ENCODE measurements around the gene SCD5.

Gene SCD5

DNA sequence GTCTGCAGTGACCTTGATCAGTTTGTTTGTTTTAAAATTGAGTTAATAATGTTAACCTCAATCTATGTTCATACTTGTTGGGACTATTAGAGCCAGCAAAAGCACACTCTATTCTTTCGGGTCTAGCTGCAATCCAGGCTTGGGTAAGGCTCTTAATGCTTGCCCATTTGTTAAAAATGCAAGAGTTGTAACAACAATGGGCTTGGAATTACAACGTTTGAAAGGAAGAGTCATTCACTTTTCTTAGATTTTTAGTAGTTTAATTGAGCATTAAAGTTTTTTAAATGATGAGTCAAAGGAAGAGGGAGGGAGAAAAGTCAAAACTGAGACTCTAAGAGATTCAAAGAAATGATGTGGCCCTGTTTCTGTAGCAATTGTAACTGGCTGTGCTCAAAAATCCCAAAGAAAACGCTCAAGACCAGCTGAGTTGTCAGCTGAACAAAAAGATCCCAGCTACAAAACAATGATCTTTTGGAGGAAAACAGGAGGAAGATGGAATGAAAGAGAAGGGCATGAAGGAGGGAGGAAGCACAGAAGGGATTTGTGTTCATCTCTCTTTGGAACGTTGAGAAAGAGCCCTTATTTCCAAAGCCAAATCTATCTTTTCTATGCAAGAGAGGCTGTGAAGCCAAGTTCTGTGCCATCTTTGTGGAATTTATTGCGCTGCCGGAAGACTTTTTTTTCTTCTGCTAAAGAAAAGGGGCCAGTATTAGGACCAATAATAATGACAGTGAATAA is 5.5 kb downstream of the SCD5 start:
- DNase-seq = no peak

DNA sequence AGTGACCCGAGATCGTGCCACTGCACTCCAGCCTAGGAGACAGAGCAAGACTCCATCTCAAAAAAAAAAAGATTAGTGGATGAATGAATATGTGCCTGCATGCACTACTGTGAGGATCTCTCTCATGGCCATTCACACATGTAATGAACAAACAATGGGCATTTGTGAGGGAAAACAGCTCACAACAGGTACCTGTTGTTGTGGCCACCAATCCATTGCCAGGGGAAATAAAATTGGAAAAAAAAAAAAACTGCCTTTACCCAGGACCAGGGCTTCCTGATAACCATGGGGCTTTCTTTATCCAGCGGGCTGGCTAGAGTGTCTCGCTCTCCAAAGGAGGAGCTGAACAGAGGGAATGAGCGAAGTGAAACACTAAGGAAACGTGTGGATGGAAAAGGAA is 7.4 kb downstream of the SCD5 start:
- no peak for DNase-seq

DNA sequence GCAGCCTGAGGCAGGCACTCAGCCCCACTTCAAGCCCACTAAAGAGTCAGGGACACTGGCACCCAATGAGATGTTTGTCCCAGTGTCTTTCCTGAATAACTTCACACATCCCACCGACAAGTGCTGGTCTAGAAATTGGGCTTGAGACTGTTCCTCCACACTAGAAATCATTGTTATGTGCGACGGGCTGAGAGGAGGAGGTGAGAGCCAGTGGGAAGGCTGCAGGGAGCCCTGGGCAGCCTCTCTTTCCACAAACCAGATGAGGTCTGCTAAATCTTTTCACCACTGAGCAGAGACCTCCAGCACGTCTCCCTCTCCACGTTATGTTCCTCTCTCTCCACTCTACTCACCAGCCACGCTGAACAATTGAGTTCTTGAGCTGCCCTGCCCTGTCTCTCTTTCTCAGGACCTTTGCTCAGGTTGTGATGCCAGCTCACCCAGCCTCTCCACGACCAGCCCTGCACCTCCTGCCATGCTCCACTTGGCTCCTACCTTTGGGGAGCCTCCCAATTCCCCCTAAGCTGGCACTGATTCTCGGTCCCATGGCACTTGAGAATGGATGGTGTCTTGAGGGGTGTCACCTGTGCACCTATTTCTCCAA is 8.4 kb downstream of the SCD5 start:
- DNase-seq = no peak

DNA sequence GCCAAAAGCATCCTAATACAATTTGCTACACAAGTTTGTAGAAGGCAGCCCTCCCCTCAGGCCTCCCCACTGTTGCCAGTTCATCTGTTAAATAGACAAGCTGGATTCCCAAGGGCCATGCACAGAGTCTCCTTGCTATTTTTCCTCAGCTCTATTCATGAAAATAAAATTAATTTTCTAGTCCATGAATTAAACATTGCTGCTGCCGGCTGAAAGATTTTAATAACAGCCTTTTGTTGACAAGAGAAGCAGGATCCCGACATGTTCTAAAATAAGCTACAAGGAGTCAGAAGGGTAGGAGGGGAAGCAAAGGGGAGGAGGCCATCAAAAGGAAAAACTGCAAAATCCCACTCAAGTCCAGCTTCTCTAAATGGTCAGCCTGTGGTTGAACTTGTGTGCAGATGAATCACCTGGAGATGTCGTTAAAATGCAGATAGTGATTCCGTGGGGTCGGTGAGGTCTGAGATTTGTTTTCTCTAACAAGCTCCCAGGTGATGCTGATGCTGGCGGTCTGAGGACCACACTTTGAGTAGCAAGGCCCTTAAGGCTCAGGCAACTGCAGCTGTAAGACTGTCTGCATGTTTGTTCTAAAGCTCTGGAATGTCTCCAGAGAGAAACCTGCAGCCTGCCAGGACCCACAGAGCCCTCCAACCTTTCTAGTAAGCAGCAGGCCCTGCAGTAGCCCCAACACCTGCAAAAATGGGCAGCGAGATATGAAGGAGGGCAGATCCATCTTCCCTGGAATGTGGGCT is 9.4 kb downstream of the SCD5 start:
- DNase-seq = no peak

DNA sequence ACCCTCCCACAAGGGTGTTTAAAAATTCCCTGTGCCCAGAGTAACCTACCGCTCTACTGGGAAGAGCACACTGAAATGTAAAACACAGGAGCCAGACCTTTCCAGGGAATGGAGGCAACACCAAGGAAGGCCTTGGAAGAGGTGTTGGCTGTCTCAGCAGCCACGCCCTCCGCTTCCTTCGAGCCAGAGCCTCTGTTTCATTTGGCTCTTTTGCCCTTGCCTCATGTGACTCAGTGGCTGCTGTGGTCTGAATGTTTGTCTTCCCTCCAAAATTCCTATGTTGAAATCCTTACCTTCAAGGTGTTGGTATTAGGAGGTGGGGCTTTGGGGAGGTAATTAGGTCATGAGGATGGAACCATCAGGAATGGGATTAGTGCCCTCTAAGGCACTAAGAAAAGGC is 11.3 kb downstream of the SCD5 start:
- no peak for DNase-seq

DNA sequence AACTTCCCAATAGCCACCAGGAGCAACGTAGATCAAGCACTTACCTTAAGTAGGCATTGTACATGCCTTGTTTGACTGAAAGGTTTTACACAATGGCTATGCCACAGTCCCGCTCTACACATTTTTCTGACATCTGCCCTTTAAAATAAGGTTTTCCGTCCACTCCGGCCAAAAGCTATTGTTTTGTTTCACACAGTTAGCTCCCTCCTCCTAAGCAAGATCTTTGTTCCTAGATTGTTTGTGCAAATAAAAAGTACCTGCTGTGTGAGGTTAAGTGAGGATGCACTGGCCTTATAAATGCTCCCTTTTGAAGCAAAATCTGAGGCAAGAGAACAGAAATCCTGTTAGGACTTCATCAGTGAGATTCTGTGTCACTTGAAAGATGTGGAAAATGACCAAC is 11.8 kb downstream of the SCD5 start:
- DNase-seq = no peak

DNA sequence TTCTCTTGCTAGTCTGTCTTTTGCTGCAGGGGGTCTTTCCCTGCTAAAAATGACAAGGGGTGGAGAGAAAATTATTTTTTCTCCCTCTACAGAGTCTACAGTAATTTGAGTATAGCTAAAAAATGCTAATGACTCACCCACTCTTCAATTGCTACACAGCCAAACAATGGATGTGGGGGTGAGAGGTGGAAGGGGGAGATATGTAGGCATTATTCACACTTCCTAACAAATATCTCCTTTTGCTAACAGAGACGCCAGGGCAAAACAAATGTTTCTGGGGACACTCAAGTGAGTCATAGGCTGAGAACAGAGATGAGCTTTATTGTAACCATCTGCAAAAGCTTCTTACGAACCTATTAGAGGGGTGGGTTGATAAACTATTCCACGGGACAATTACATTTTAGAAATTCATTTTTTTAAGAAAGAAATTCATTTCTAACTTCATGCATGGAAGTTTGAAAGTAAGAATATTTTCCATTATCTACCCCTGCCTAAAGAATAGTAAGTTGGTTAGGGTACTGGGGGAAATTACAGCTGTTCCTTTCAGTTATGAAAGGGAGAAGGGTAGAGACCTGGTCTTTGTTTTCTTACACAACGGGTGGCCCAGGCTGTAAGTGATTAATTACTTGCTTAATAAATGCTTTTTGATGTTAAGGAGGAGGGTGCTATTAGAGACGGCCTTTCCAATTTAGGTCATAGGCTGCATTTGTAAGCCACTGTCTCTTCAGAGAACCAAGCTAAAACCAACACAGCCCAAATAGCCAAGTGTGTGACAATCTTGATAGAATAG is 12.8 kb downstream of the SCD5 start:
- DNase-seq = no peak

DNA sequence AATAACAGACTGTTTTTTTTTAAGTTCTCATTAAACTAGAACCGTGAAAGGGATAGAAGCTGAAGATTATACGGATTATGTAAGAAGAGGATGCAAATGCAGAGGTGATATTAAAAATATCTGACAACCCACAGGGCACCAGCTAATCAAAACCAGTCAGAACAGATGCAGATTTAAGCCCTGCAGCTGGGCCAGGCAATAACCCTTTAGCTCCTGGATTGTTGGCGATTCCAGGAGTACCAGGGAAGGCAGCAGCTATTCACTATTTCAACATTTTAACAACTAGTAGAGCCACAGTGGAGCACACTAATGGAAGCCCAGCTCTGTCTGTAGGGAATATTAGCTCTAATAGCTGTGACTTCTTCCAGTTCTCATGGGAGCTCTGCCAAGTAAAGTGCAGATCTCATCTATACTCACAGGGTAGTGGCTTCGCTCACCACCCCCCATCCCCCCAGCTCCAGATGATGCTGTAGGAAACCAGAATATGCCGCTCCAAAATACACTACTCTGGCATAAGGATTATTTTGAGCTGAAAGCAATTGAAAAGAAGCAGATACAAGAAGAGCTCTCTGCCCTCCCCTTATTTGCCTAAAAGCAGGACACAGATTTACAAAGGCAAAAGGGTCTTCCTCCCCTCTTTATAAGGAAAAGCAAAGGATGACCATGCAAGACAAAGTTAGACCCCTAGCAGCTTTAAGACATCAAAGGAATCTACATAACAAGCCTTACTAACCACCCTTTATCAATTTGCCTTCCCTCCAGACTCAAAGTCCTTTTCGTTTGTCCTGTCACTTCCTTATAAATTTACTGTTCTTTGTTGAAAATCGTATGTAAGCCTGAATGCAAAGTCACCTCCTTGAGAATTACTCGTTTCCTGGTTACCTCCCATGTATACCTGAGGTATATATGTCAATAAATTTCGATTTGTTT is 13.7 kb downstream of the SCD5 start:
- no peak for DNase-seq

DNA sequence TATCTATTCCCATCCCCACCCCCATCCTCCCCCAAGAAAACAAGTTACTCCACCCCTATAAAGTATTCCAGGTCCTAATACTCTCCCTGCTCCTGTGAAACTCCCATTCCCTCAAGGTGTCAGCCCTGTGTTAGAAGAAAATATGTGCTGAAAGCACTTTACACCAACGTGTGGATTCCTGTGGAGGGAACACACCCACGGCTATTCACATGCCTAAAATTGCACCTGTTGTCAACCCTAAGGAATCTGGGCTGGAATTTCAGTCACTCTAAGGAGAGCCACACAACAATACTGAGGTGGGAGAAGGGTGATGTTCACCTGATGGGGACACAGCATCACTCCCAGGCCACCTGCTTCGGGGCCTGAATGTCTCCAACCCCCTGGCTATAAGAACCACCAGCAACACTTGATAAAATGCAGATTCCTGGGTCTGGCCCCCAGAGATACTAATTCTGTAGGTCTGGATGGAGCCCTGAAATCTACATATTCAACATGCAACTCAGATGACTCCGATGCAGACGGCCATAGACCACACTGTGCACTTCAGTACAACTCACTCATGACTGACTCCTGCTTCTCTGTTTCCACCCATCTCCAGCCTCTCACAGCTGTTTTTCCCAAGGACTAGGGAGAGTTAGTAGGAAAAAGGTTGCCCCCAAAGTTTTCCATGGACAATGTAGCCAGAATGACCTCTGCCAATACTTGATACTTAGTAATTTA is 15.8 kb downstream of the SCD5 start:
- DNase-seq = no peak

DNA sequence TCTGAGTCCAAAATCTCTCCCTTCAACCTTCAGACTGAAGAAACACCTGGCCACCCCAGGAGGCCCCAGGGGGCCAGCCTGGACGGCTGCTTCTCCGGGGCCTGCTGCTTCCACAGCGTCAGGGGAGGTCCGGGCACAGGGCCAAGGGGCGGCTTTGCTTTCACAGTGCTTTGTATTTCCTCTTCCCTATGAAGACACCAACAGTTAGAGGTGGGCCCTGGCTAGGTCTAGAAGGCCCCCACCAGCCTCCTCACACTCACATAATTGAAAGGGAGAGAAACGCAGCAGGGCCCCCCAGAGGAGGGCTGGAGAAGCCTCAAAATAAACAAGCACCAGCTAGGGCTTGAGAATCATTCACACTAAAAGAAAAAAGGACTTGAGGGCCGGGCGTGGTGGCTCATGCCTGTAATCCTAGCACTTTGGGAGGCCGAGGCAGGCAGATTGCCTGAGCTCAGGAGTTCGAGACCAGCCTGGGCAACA is 17.8 kb downstream of the SCD5 start:
- DNase-seq = no peak

DNA sequence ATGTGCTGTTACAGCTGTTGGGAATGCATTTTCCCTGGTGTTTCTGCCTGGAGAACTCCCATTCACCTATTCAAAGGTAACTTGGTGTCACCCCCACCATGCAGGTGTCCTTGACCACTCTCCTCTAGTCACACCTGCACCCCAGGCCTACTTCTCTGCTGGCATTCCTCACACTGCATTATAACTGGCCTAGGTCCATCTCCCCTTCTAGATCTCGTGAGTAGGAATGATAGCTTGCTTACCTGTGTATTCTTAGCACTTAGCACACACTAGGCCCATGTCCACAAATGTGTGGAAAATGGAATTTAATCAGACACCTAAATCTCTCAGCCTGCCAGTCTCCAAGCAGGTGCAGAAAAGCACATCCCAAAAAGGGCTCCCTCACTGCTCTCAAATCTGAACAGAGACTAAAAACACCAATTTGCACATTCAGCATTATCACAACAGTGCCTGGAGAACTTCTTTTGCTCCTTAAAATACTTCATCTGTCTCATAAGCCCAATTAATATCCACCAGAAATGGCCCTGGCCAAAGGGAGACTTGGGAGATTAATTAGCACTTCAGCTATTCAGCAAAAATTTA is 18.3 kb downstream of the SCD5 start:
- DNase-seq = no peak

DNA sequence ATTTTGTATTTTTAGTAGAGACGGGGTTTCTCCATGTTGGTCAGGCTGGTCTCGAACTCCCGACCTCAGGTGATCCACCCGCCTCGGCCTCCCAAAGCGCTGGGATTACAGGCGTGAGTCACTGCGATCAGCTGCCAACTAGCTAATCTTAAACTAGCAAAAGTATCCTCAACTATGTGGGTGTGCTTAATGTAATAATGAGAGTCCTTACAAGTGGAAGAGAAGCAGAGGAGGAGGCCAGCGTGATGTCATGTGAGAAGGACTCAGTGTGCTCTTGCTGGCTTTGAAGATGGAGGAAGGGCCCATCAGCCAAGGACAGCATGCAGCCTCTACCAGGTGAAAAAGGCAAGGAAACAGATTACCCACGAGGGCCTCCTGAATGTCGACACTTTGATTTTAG is 19.6 kb downstream of the SCD5 start:
- DNase-seq = no peak

DNA sequence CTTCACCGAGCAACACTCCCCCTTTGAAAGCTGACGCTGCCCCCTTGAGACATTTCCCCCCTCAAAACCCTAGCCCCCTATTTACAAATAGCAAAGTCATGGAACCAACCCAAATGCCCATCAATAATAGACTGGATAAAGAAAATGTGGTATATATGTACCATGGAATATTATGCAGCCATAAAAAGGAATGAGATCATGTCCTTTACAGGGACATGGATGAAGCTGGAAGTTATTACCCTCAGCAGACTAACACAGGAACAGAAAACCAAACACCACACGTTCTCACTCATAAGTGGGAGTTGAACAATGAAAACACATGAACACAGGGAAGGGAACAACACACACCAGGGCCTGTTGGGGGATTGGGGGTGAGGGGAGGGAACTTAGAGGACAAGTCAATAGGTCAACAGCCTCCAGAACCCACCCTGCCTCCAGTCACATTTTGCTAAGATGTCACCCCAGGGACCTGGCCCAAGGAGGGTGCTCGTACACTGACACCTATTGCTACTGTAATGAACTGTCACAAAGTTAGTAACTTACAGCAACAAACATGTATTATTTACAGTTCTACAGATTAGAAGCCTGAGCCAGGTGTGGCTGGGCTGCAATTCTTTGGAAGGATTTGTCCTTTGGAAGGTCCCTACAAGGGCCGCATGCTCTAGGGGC is 20.6 kb downstream of the SCD5 start:
- DNase-seq = no peak

DNA sequence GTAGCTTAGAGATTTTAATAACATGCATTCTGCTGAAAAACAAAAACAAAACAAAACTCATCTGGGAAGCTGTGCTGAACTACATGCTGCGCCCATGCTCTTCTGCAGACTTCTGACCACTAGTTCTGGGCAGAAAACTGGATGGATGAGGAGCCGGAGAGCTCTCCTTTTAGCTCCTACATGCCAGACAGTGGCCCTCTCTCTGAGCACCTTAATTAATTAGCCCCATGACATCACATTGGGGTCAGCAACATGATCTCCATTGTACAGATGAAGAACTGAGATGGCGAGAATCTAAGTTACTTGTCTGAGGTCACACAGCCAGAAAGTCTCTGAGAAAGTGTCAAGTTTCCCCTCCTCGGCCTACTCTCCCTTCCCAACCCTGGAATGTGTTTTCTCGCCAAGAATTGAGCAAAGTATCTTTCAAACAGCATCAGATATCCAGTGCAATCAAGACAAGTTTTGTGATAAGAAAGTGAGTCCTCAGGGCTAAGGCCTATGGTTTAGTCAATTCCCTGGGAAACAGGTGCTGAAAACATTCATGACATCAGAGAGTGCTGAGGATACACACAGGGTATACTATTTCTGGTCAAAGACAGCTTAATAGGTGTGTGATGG is 21.6 kb downstream of the SCD5 start:
- no peak for DNase-seq

DNA sequence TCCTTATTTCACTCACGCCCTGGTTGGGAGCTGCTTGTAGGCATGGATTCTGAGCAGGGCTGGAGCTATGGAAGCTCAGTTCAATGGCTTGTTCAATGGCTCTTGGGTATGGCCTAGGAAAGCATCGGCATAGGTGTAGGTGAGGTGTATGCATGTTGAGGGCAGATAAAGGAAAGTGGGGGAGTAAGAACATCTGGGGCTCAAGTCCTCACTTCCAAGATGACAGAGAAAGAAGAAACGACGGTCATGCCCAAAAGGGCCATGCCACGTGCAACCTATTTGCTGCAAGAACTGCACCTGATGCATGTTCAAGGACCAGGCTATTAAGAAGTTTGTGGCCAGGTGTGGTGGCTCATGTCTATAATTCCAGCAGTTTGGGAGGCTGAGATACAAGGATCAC is 23.4 kb downstream of the SCD5 start:
- no peak for DNase-seq

DNA sequence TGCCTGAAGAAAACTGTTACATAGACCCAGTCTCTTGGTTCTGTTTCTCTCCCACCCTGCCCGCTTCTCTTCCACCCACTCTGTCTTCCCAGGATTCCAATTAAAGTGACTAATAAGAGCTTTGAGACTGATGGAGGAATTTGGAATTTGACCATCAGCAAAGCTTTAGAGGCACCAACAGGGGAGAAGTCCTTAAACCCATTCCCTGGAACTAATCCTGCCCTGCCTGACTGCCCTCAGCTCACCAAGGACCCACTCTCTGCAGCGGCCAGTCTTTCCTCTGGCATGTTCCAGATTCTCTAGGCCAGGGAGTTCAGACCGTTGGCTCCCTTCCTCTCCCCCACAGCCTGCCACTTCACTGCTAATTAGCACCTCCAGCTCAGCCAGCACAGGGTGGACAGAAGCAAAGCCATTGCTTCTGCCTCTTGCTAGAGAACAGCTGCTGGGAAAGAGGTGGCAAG is 23.9 kb downstream of the SCD5 start:
- no peak for DNase-seq

DNA sequence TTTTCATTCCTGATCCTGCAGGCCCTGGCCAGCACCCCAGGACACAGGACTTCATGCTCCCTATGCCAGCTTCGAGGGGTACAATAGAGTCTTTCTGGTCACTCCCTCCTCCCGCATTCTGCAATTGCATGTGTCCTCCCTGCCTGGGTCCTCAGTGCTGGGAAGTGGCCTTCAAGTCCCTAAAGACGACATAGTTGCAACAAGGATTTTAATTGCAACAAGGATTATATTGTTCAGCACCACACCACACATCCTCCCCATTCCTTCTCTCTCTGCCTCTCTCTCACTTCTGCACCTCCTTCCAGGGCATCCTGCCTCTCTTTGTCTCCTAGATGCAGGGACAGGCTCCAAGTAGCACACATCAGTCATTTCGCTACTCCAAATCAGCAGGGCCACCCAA is 25.5 kb downstream of the SCD5 start:
- no peak for DNase-seq

DNA sequence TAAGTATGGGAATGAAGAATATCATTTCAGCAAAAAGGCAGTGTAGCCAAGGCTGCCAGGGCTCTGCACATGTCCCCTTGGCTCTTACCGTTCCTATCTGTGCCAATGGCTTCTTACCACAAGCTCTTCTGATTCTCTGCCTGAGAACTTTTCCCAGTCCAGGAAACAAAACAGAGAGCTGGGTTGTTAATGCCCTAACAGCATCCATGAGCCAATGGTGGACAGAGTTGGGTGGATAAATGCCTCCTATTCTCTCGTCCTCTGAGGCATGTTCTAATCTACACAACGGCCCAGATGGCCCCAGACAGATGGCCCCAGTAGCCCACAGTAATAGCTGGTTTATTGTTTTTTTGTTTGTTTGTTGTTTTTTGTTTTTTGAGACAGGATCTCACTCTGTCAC is 28.0 kb downstream of the SCD5 start:
- no peak for DNase-seq

DNA sequence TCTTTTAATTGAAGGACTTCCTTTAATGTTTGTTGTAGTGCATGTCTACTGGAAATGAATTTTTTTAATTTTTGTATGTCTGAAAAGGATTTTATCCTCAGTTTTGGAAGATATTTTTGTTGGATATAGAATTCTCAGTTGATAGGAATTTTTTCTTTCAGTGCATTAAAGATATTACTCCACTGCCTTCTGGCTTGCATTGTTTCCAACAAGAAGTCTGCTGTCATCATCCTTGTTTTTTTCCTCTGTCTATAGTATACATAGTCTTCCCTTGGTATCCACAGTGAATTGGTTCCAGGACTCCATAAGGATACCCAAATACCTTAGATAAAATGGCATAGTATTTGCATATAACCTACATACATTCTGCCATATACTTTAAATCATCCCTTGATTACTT is 33.5 kb downstream of the SCD5 start:
- no peak for DNase-seq

DNA sequence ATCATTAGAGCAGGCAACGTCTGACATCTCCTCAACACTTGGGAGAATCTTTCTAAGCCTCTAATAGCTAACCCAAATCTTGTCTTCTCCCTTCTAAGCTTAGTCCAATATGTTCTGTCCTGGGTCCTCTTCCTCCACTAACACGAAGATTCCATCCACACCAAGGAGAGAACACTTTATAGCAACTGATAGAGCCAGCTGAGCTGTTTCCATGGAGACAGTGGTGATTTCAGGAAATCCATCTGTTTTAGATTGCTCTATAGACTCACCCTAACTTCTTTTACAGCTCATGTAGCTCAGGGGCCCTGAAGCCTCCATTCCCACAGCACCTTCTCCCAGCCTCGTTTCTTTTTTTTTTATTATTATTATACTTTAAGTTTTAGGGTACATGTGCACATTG is 37.4 kb downstream of the SCD5 start:
- DNase-seq = no peak
